Caco-2 (cell line): ENCODE results near the gene SERPINA12. TPM values are rescaled to one million over a fixed set of nuclear protein-coding genes. Genes with fewer than 3 reads are reported as not detected.

ENCODE experiments used
- BruUV-seq: library from RNA; stranded (reverse); fragments of 400-500 nt; replicated peaks from 2 replicates; lab custom pipeline; 2021; lab: Mats Ljungman, UMichigan
- CTCF ChIA-PET: fragments of 300-600 bp; sonication (Branson Sonifier 250); formaldehyde crosslinking; loops from one replicate; lab custom pipeline; 2022; ENCODE audit warnings: antibody characterized with exemption; lab: Charles Lee
- POLR2A ChIA-PET: fragments of 300-600 bp; sonication (Branson Sonifier 250); formaldehyde crosslinking; loops from one replicate; lab custom pipeline; 2022; ENCODE audit warnings: antibody characterized with exemption; lab: Charles Lee
- DNase-seq, 2 experiments: peaks; one replicate each; pipeline versions ENCODE4 v3.0.0 to v3.0.0-alpha.2; 2020 to 2022
- H3K27me3 ChIP-seq: replicated peaks from 2 replicates; pipeline ENCODE4 v1.6.0; 2011; ENCODE audit warnings: low read length; ENCODE audit not compliant: control insufficient read depth, insufficient read depth
- H3K36me3 ChIP-seq: 2 replicates; pipeline ENCODE4 v1.5.1; 2011; ENCODE audit warnings: low read length; ENCODE audit not compliant: control insufficient read depth, insufficient read depth
- H3K4me1 ChIP-seq: fragments of 250-450 bp; sonication (Bioruptor Pico); 2 replicates; pipeline ENCODE4 v1.5.1; 2020; ENCODE audit warnings: mild to moderate bottlenecking
- H3K4me3 ChIP-seq: 2 replicates; pipeline ENCODE4 v1.5.1; 2011; ENCODE audit warnings: low read depth, mild to moderate bottlenecking, control low read depth, low read length
- H3K9me3 ChIP-seq: fragments of 250-450 bp; sonication (Bioruptor Pico); 2 replicates; pipeline ENCODE4 v1.5.1; 2020; ENCODE audit warnings: mild to moderate bottlenecking, moderate library complexity
- H3K27ac Mint-ChIP-seq: one replicate; pipeline ENCODE4 v1.8.0; 2022; ENCODE audit warnings: mixed read lengths; ENCODE audit not compliant: unreplicated experiment
- H3K27me3 Mint-ChIP-seq: one replicate; pipeline ENCODE4 v1.8.0; 2022; ENCODE audit warnings: mixed read lengths; ENCODE audit not compliant: insufficient read depth, unreplicated experiment
- H3K36me3 Mint-ChIP-seq: one replicate; pipeline ENCODE4 v1.8.0; 2022; ENCODE audit warnings: mild to moderate bottlenecking, mixed read lengths; ENCODE audit not compliant: insufficient read depth, unreplicated experiment
- H3K4me1 Mint-ChIP-seq: one replicate; pipeline ENCODE4 v1.8.0; 2022; ENCODE audit warnings: low read depth, mixed read lengths; ENCODE audit not compliant: unreplicated experiment
- H3K4me3 Mint-ChIP-seq: one replicate; pipeline ENCODE4 v1.8.0; 2022; ENCODE audit warnings: mild to moderate bottlenecking, moderate library complexity, mixed read lengths; ENCODE audit not compliant: unreplicated experiment
- H3K9me3 Mint-ChIP-seq: one replicate; pipeline ENCODE4 v1.8.0; 2022; ENCODE audit warnings: mixed read lengths; ENCODE audit not compliant: unreplicated experiment
- CTCF ChIP-seq, 2 experiments: fragments of 200-600 bp in 1 of 2; IDR thresholded peaks; 1 replicate in 1 of 2; 2 replicates in 1 of 2; pipeline versions ENCODE4 v1.5.1 to v1.8.0; 2011 to 2022; ENCODE audit warnings: antibody characterized with exemption in 1 of 2, control low read depth in 1 of 2, inconsistent platforms in 1 of 2, low read depth in 1 of 2, low read length in 1 of 2, mild to moderate bottlenecking in 1 of 2, moderate library complexity in 1 of 2; ENCODE audit not compliant: insufficient read depth in 1 of 2, severe bottlenecking in 1 of 2, unreplicated experiment in 1 of 2
- intact Hi-C: fragments of 100-400 bp; cut with micrococcal nuclease; formaldehyde crosslinking; loops from one replicate; pipeline ENCODE4 v1.10.0; 2022; ENCODE audit not compliant: unreplicated experiment
- total RNA-seq: library from RNA; stranded (reverse); gene quantifications from 2 replicates; pipeline ENCODE4 v1.2.3, GENCODE V29; 2022

SERPINA12 gene
- total RNA-seq, 1 experiment from 2014 or later, result not detected

GRCh38 chr14:94472842-94473241, 36.4 kb downstream of the SERPINA12 start:
- H3K4me1 ChIP-seq, result no peaks in the 10 kb centered on the region
- DNase-seq, result no peak
- no peaks in the 10 kb centered on the region for H3K9me3 Mint-ChIP-seq
- no peaks in the 10 kb centered on the region for H3K4me1 Mint-ChIP-seq
- no peak overlapping the region for H3K4me3 Mint-ChIP-seq
- intact Hi-C loops, result no loop called here
- CTCF ChIA-PET, result no interaction called here
- H3K36me3 Mint-ChIP-seq, result no peaks in the 10 kb centered on the region
- H3K27ac Mint-ChIP-seq, result no peak overlapping the region
- no peaks in the 10 kb centered on the region for H3K9me3 ChIP-seq
- no TSS peak for BruUV-seq
- H3K27me3 ChIP-seq, result no peaks in the 10 kb centered on the region; the same call in 1 of the 2 replicates
- no peak for TF ChIP-seq CTCF (IDR thresholded peaks at IDR 0.05; ENCODE audit: insufficient read depth in 1 of 2, low read depth in 1 of 2, low read length in 1 of 2, severe bottlenecking in 1 of 2, unreplicated experiment in 1 of 2)
- no peaks in the 10 kb centered on the region for H3K36me3 ChIP-seq
- no peak overlapping the region for H3K4me3 ChIP-seq
- peaks cover 16% of the 10 kb centered on the region for H3K27me3 Mint-ChIP-seq
- POLR2A ChIA-PET, result no interaction called here

- no peaks in the 10 kb centered on the region for H3K4me1 ChIP-seq
- Mint-ChIP-seq H3K27ac (no peak overlapping the region), H3K36me3 (no peaks in the 10 kb centered on the region), H3K4me1 (no peaks in the 10 kb centered on the region), H3K9me3 (peaks cover 7% of the 10 kb centered on the region), H3K4me3 (no peak overlapping the region), H3K27me3 (peaks cover 20% of the 10 kb centered on the region)
- H3K4me3 ChIP-seq, result no peak overlapping the region
- DNase-seq, result no peak
- no TSS peak for BruUV-seq
- CTCF ChIA-PET, result no interaction called here
- H3K27me3 ChIP-seq, result no peaks in the 10 kb centered on the region; the same call in 1 of the 2 replicates
- no peaks in the 10 kb centered on the region for H3K36me3 ChIP-seq
- no peaks in the 10 kb centered on the region for H3K9me3 ChIP-seq
- POLR2A ChIA-PET, result no interaction called here
- no peak for TF ChIP-seq CTCF (IDR thresholded peaks at IDR 0.05; ENCODE audit: insufficient read depth in 1 of 2, low read depth in 1 of 2, low read length in 1 of 2, severe bottlenecking in 1 of 2, unreplicated experiment in 1 of 2)
- intact Hi-C loops, result no loop called here
Measured at GRCh38 chr14:94471045-94471444, 38.2 kb downstream of the SERPINA12 start.

GRCh38 chr14:94470311-94470710, 39.0 kb downstream of the SERPINA12 start:
- intact Hi-C loops, result no loop called here
- POLR2A ChIA-PET, result no interaction called here
- H3K4me3 Mint-ChIP-seq, result no peak overlapping the region
- no peaks in the 10 kb centered on the region for H3K36me3 Mint-ChIP-seq
- peaks cover 7% of the 10 kb centered on the region for H3K9me3 Mint-ChIP-seq
- Histone ChIP-seq H3K9me3 (no peaks in the 10 kb centered on the region), H3K4me1 (no peaks in the 10 kb centered on the region), H3K4me3 (no peak overlapping the region), H3K27me3 (no peaks in the 10 kb centered on the region; the same call in 1 of the 2 replicates), H3K36me3 (no peaks in the 10 kb centered on the region)
- no peak for DNase-seq
- no peak for TF ChIP-seq CTCF (IDR thresholded peaks at IDR 0.05; ENCODE audit: insufficient read depth in 1 of 2, low read depth in 1 of 2, low read length in 1 of 2, severe bottlenecking in 1 of 2, unreplicated experiment in 1 of 2)
- CTCF ChIA-PET, result no interaction called here
- no peaks in the 10 kb centered on the region for H3K4me1 Mint-ChIP-seq
- BruUV-seq, result no TSS peak
- peaks cover 20% of the 10 kb centered on the region for H3K27me3 Mint-ChIP-seq
- H3K27ac Mint-ChIP-seq, result no peak overlapping the region
